Measurements from ENCODE around the gene DLGAP1.
"Not testable (repeated sequence)": the region's sequence is repeated elsewhere in the genome, so short reads cannot be mapped to it uniquely, and the experiment has no call there.

The DLGAP1 gene

DNA sequence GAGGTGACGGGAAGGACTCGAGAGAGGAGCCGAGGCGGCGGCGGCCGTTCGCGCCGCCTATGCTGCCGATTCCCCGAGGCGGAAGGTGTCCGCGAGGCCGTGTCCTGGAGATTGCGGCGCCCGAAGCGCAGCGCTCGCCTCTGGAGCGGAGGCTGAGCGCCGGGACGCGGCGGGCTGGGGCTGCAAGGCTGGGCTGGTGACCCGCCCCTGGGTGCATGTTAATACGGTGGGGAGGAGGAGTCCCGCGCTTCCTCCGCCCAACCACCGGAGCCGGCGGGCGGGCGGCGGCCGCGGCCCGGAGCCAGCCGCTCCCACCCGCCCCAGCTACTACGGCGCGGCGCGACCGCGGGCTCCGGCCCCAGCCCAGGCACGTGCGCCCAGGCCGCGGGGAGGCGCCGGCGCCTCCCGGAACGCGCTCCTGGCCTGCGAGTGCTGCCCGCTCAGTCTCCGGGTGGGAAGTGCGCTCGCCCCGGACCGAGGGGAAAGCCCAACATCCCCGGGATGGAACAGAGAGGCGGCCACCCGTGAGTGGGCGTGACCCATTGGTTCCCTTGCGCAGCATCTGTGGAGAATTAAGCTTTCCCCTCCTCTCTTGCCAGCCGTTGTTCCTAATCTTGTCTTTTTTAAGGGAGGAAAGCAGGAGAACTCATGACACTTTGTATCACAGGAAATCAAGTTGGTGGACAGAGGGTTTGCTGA, at the start of gene DLGAP1:
Gene DLGAP1, minus strand, starts transcription at position 195 of the 699 bp plus-strand sequence.
- in situ Hi-C loops (cut with HindIII; ENCODE audit: low pct_unique_long_range_greater_than_20kb, low sequenced_read_pairs): no loop called here
- TF ChIP-seq JUND (IDR thresholded peaks at IDR 0.05; ENCODE audit: low read depth): no peak
- DNase-seq (ENCODE audit: low read depth in 1 of 2, low spot score in 1 of 2): peak in 1 of 2 experiments; percentile 6

- in situ Hi-C loops (cut with HindIII; ENCODE audit: low pct_unique_long_range_greater_than_20kb, low sequenced_read_pairs); DNase-seq (ENCODE audit: low read depth in 1 of 2, low spot score in 1 of 2): not testable (repeated sequence)
These were observed 39.7 kb upstream of the DLGAP1 start for GRCh38 chr18:4494703-4495284.

DNA sequence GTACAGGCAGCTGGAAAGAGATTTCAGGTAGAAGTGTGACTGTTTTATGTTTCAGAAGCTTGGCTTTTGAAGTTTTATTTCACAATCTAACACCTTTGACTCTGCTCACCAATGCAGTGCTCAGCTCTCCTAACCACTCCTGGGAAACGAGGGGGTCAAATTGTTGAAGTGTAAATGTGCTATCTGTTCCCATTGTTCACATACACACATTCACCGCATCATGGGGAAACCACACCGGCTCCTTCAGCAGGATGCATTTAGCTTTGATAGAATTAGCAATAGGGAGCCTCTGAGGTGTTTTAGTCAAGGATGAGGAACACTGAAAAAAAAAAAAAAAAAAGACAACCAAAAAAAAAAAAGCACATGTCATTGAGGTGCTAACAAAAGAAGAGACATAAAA, 13.4 kb upstream of the DLGAP1 start:
- DNase-seq (ENCODE audit: low read depth in 1 of 2, low spot score in 1 of 2): no peak
- in situ Hi-C loops (cut with HindIII; ENCODE audit: low pct_unique_long_range_greater_than_20kb, low sequenced_read_pairs): no loop called here
- no peak for TF ChIP-seq JUND (IDR thresholded peaks at IDR 0.05; ENCODE audit: low read depth)

- no peak for TF ChIP-seq JUND (IDR thresholded peaks at IDR 0.05; ENCODE audit: low read depth)
- DNase-seq (ENCODE audit: low read depth in 1 of 2, low spot score in 1 of 2): no peak
- in situ Hi-C loops (cut with HindIII; ENCODE audit: low pct_unique_long_range_greater_than_20kb, low sequenced_read_pairs): no loop called here
These were observed 482 bp downstream of the DLGAP1 start for GRCh38 chr18:4454537-4455112.

DNA sequence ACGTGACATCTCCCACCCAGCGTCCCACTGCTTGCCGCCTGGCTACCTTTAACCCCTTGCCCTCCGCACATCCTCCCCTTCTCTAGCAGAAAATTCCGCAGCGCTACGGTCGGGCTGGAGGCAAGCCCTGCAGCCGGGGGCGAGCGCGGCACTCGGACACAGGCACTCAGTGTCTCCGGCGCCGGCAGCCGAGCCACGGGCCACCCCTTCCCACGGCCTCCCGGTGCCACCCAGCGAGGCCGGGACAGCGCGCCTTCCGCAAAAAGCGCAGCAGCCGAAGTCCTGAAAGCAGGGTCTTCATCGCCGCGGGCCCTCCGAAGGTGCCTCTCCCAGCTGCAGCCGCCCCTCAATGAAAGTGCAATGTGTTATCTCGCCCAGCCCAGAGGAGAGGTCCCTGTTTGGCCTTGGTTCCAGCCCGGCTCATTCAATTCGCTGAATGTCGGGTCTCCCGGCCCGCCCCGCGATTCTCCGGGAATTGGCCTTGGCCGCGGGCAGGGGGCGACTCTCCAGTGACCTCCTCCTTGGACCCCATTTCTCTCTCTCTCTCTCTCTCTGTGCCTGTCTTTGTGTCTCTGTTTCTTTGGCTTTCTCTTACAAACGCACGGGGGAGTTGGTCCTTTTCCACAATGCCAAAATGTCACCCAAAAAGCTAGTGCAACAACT, 1.1 kb downstream of the DLGAP1 start:
- in situ Hi-C loops (cut with HindIII; ENCODE audit: low pct_unique_long_range_greater_than_20kb, low sequenced_read_pairs): no loop called here
- DNase-seq (ENCODE audit: low read depth in 1 of 2, low spot score in 1 of 2): no peak
- no peak for TF ChIP-seq JUND (IDR thresholded peaks at IDR 0.05; ENCODE audit: low read depth)

- DNase-seq (ENCODE audit: low read depth in 1 of 2, low spot score in 1 of 2): no peak
- TF ChIP-seq JUND (IDR thresholded peaks at IDR 0.05; ENCODE audit: low read depth): no peak
- in situ Hi-C loops (cut with HindIII; ENCODE audit: low pct_unique_long_range_greater_than_20kb, low sequenced_read_pairs): no loop called here
These were observed 1.6 kb downstream of the DLGAP1 start for GRCh38 chr18:4453567-4453873.

- DNase-seq (ENCODE audit: low read depth in 1 of 2, low spot score in 1 of 2): no peak
- TF ChIP-seq JUND (IDR thresholded peaks at IDR 0.05; ENCODE audit: low read depth): no peak
- in situ Hi-C loops (cut with HindIII; ENCODE audit: low pct_unique_long_range_greater_than_20kb, low sequenced_read_pairs): no loop called here
These were observed 4.9 kb downstream of the DLGAP1 start for GRCh38 chr18:4450065-4450658.

DNA sequence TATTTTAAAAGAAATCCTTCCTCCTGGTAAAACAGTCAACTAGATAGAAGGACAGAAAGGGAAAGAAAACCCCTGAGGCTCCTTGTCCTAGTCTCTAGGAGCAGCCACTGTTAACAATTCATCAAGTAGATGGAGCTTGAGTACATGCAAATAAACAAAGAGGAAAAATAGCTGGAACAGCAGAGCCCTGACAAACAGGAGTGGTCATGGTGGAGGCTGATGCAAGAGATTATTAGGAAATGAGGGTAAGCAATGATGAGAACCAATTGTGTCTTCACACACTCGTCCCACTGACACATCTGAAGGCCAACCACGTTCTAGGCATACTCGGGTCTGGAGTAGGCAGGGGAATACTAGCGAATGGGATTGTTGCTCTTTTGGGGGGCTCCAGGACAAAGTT, 9.2 kb downstream of the DLGAP1 start:
- in situ Hi-C loops (cut with HindIII; ENCODE audit: low pct_unique_long_range_greater_than_20kb, low sequenced_read_pairs): no loop called here
- TF ChIP-seq JUND (IDR thresholded peaks at IDR 0.05; ENCODE audit: low read depth): no peak
- no peak for DNase-seq (ENCODE audit: low read depth in 1 of 2, low spot score in 1 of 2)

DNA sequence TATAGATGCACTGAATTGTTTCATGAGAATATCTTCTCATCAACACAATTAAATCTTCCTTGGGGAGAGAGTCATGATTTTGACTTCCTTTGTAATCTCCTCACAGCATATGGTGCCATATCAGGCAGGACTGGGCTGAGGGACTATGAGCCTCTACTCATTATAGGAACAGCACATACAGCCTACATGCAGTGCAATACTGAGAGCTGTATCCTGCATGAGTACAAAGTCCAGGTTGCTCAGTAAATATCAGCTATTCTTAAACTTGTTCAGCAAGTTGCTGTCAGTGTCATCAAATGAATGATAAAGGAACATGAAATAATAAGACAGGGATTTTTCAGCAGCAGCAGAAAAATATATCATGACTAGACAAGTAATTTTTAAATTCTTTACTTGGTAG, 10.8 kb downstream of the DLGAP1 start:
- in situ Hi-C loops (cut with HindIII; ENCODE audit: low pct_unique_long_range_greater_than_20kb, low sequenced_read_pairs): no loop called here

GRCh38 chr18:4441098-4441497, 14.0 kb downstream of the DLGAP1 start:
- in situ Hi-C loops (cut with HindIII; ENCODE audit: low pct_unique_long_range_greater_than_20kb, low sequenced_read_pairs): no loop called here
- TF ChIP-seq JUND (IDR thresholded peaks at IDR 0.05; ENCODE audit: low read depth): no peak
- DNase-seq (ENCODE audit: low read depth in 1 of 2, low spot score in 1 of 2): no peak

More for the DNA sequence above, 10.8 kb downstream of the DLGAP1 start:
- no peak for DNase-seq (ENCODE audit: low read depth in 1 of 2, low spot score in 1 of 2)
- no peak for TF ChIP-seq JUND (IDR thresholded peaks at IDR 0.05; ENCODE audit: low read depth)

DNA sequence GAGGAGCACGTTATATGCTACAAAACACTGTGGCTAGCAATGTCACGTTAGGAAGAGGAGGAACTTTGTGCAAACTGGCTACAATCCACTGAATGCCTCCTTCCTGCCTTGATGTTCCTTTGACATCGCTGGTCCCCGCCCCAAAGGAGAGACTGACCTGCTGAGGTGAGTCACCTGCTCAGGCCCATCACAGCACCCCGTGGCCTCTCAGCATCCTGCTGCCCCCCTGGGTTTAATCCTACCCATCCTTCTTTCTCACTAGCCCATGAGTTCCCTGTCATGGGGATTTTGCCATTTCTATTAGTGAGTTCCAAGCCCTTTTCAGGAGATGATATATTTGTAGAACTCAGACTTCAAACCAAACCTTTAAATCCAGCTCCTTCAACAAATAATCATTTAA, 16.2 kb downstream of the DLGAP1 start:
- TF ChIP-seq JUND (IDR thresholded peaks at IDR 0.05; ENCODE audit: low read depth): no peak
- in situ Hi-C loops (cut with HindIII; ENCODE audit: low pct_unique_long_range_greater_than_20kb, low sequenced_read_pairs): no loop called here
- DNase-seq (ENCODE audit: low read depth in 1 of 2, low spot score in 1 of 2): no peak

DNA sequence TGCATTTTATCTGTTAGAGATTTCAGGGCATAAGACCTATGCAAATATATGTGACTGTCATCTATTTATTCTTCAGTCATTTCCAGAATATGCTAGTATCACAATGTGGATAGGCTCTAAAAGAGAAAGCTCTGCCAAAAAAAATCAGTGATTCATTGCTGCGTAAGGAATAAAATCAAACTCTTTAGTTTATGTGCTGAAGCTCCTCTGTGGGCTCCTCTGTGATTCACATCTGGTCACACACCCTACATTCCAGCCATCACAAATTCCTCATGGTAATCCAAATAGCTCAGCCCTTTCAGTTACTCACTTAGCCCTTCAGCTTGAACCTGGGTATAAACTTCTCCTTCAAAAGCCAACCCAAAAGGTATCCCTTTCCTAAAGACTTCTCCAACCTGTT, 21.4 kb downstream of the DLGAP1 start:
- DNase-seq (ENCODE audit: low read depth in 1 of 2, low spot score in 1 of 2): no peak
- in situ Hi-C loops (cut with HindIII; ENCODE audit: low pct_unique_long_range_greater_than_20kb, low sequenced_read_pairs): no loop called here
- TF ChIP-seq JUND (IDR thresholded peaks at IDR 0.05; ENCODE audit: low read depth): no peak

DNA sequence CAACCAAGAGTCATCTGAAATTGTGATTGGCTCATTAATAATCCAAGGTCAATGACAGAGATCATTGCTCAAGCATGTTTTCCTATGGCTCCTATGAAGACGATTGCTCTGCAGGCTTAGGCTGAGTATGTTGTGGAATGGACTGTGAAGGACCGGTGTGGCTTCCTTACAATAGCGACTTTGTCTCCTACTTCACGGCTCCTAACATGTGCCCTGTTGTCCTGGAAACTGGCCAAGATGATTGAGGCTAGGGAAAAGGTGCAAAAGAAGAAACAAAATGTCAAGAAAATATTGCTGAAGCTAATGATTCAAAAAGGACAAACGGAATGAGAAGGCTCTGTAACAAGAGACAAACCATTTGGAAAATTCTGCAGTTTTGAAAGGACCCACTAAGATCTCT, 24.3 kb downstream of the DLGAP1 start:
- DNase-seq (ENCODE audit: low read depth in 1 of 2, low spot score in 1 of 2): no peak
- TF ChIP-seq JUND (IDR thresholded peaks at IDR 0.05; ENCODE audit: low read depth): no peak
- in situ Hi-C loops (cut with HindIII; ENCODE audit: low pct_unique_long_range_greater_than_20kb, low sequenced_read_pairs): no loop called here

Measured in T47D (cell line).